HCT116 (cell line): ENCODE data around the gene C15orf40. TPM values are rescaled to one million over a fixed set of nuclear protein-coding genes. Genes with fewer than 3 reads are reported as not detected.

ENCODE experiments used
- ATAC-seq: fragments of 200-7000 bp; cut with Tn5 transposase; 2 replicates; pipeline ENCODE4 v1.9.1; 2020; ENCODE audit warnings: mild to moderate bottlenecking, moderate library complexity
- BruUV-seq: library from RNA; stranded (reverse); fragments of 400-500 nt; replicated peaks from 2 replicates; lab custom pipeline; 2021; lab: Mats Ljungman, UMichigan
- CTCF ChIA-PET: fragments of 300-600 bp; sonication (Branson Sonifier 250); formaldehyde crosslinking; loops from one replicate; lab custom pipeline; 2021; ENCODE audit warnings: antibody characterized with exemption; lab: Charles Lee
- POLR2A ChIA-PET: fragments of 300-600, 350-600 bp; sonication (Branson Sonifier 250); formaldehyde crosslinking; loops from one replicate; lab custom pipeline; 2021; ENCODE audit warnings: antibody characterized with exemption; lab: Charles Lee
- RAD21 ChIA-PET, 2 experiments: fragments of 300-600 bp; sonication (Branson Sonifier 250); formaldehyde crosslinking; loops; one replicate each; lab custom pipeline; 2023; ENCODE audit warnings: low total read pairs in 2 of 2; ENCODE audit not compliant: uncharacterized antibody in 2 of 2, unreplicated experiment in 2 of 2, low non-redundant PET in 1 of 2; lab: Charles Lee
- DNase-seq: peaks from one replicate; pipeline ENCODE4 v3.0.0-alpha.2; 2010; ENCODE audit warnings: low read depth, low spot score
- H2AFZ ChIP-seq: fragments of 200-600 bp; shearing (Covaris generic), sonication (generic); 2 replicates; pipeline ENCODE4 v1.6.1; 2017; ENCODE audit warnings: low read depth, mixed run types, mixed read lengths, antibody characterized with exemption, low read length; ENCODE audit not compliant: poor library complexity, severe bottlenecking
- H3K27ac ChIP-seq: 2 replicates; pipeline ENCODE4 v1.5.1; 2012; ENCODE audit warnings: low read depth, low read length
- H3K27me3 ChIP-seq: fragments of 200-600 bp; sonication (generic); 2 replicates; pipeline ENCODE4 v1.6.1; 2016; ENCODE audit warnings: mixed run types, low read length, mixed read lengths; ENCODE audit not compliant: insufficient read depth
- H3K36me3 ChIP-seq, 2 experiments: fragments of 200-500 bp in 1 of 2; fragments of 200-600 bp in 1 of 2; sonication (Bioruptor generic) in 1 of 2; sonication (generic) in 1 of 2; 2 replicates each; pipeline versions ENCODE4 v1.5.1 to v1.6.1; 2014 to 2016; ENCODE audit warnings: low read length in 2 of 2, inconsistent platforms in 1 of 2, mixed read lengths in 1 of 2, mixed run types in 1 of 2; ENCODE audit not compliant: insufficient read depth in 2 of 2, control insufficient read depth in 1 of 2
- H3K4me1 ChIP-seq, 2 experiments: fragments of 200-600 bp in 1 of 2; sonication (generic) in 1 of 2; 2 replicates each; pipeline versions ENCODE4 v1.5.1 to v1.6.1; 2012 to 2017; ENCODE audit warnings: low read length in 2 of 2, inconsistent platforms in 1 of 2, mild to moderate bottlenecking in 1 of 2, mixed read lengths in 1 of 2, mixed run types in 1 of 2, moderate library complexity in 1 of 2; ENCODE audit not compliant: insufficient read depth in 2 of 2, control insufficient read depth in 1 of 2
- H3K4me2 ChIP-seq: fragments of 200-600 bp; sonication (generic); 2 replicates; pipeline ENCODE4 v1.6.1; 2017; ENCODE audit warnings: mixed run types, low read length, mixed read lengths
- H3K4me3 ChIP-seq, 2 experiments: fragments of 200-600 bp in 1 of 2; sonication (generic) in 1 of 2; replicated peaks in 1 of 2; 2 replicates each; pipeline ENCODE4 v1.5.1; 2011 to 2016; ENCODE audit warnings: low read length in 2 of 2, control low read depth in 1 of 2, low read depth in 1 of 2, mild to moderate bottlenecking in 1 of 2, mixed read lengths in 1 of 2, mixed run types in 1 of 2
- H3K79me2 ChIP-seq: fragments of 200-600 bp; sonication (generic); 2 replicates; pipeline ENCODE4 v1.6.1; 2017; ENCODE audit warnings: mild to moderate bottlenecking, mixed run types, low read length, moderate library complexity, mixed read lengths; ENCODE audit not compliant: insufficient read depth
- H3K9ac ChIP-seq: fragments of 200-600 bp; sonication (generic); 2 replicates; pipeline ENCODE4 v1.6.1; 2016; ENCODE audit warnings: low read length, mixed read lengths
- H3K9me2 ChIP-seq: fragments of 200-600 bp; sonication (generic), shearing (Covaris generic); 2 replicates; pipeline ENCODE4 v1.6.1; 2017; ENCODE audit warnings: mixed run types, mild to moderate bottlenecking, moderate library complexity; ENCODE audit not compliant: insufficient read depth
- H3K9me3 ChIP-seq, 2 experiments: fragments of 200-500 bp in 1 of 2; fragments of 200-600 bp in 1 of 2; sonication (Bioruptor generic) in 1 of 2; sonication (generic) in 1 of 2; 2 replicates each; pipeline ENCODE4 v1.6.1; 2014 to 2017; ENCODE audit warnings: low read length in 2 of 2, mixed read lengths in 2 of 2, inconsistent platforms in 1 of 2, low read depth in 1 of 2, mild to moderate bottlenecking in 1 of 2, mixed run types in 1 of 2, moderate library complexity in 1 of 2; ENCODE audit not compliant: control insufficient read depth in 1 of 2, insufficient read depth in 1 of 2
- H4K20me1 ChIP-seq: fragments of 200-600 bp; sonication (generic), shearing (Covaris generic); 2 replicates; pipeline ENCODE4 v1.6.1; 2017; ENCODE audit warnings: mixed run types, mild to moderate bottlenecking, moderate library complexity; ENCODE audit not compliant: insufficient read depth
- ATF3 ChIP-seq: IDR thresholded peaks from 2 replicates; pipeline ENCODE4 v1.6.1; 2012
- CBX3 ChIP-seq: IDR thresholded peaks from 2 replicates; pipeline ENCODE4 v1.6.1; 2012; ENCODE audit warnings: low read depth
- CEBPB ChIP-seq: IDR thresholded peaks from 2 replicates; pipeline ENCODE4 v1.6.1; 2012; ENCODE audit warnings: low read depth
- EGR1 ChIP-seq: IDR thresholded peaks from 2 replicates; pipeline ENCODE4 v1.6.1; 2012; ENCODE audit warnings: low read depth
- ELF1 ChIP-seq: IDR thresholded peaks from 2 replicates; pipeline ENCODE4 v1.6.1; 2012; ENCODE audit warnings: low read depth, borderline replicate concordance
- EZH2 ChIP-seq: fragments of 200-600 bp; sonication (generic); IDR thresholded peaks from 2 replicates; pipeline ENCODE4 v1.6.1; 2017; ENCODE audit warnings: antibody characterized with exemption, mixed run types
- EZH2phosphoT487 ChIP-seq: fragments of 200-600 bp; IDR thresholded peaks from 2 replicates; pipeline ENCODE4 v1.6.1; 2018; ENCODE audit warnings: antibody characterized with exemption, borderline replicate concordance
- FOSL1 ChIP-seq: IDR thresholded peaks from 2 replicates; pipeline ENCODE4 v1.6.1; 2012; ENCODE audit warnings: low read depth
- JUND ChIP-seq: IDR thresholded peaks from 2 replicates; pipeline ENCODE4 v1.6.1; 2012
- POLR2A ChIP-seq: IDR thresholded peaks from 2 replicates; pipeline ENCODE4 v1.7.0; 2011; ENCODE audit warnings: borderline replicate concordance; ENCODE audit not compliant: insufficient read depth, insufficient read length; ENCODE audit errors: extremely low read depth
- POLR2AphosphoS5 ChIP-seq: IDR thresholded peaks from 2 replicates; pipeline ENCODE4 v1.6.1; 2011; ENCODE audit warnings: mild to moderate bottlenecking, low read depth, low read length, moderate library complexity
- RAD21 ChIP-seq: IDR thresholded peaks from 2 replicates; pipeline ENCODE4 v1.6.1; 2012; ENCODE audit warnings: low read depth, mild to moderate bottlenecking
- REST ChIP-seq: IDR thresholded peaks from 2 replicates; pipeline ENCODE4 v1.6.1; 2012; ENCODE audit warnings: low read depth
- SP1 ChIP-seq: IDR thresholded peaks from 2 replicates; pipeline ENCODE4 v1.6.1; 2012; ENCODE audit warnings: low read depth
- SRF ChIP-seq: IDR thresholded peaks from 2 replicates; pipeline ENCODE4 v1.6.1; 2012; ENCODE audit warnings: low read depth
- TCF7L2 ChIP-seq: IDR thresholded peaks from 2 replicates; pipeline ENCODE4 v1.7.0; 2011; ENCODE audit warnings: borderline replicate concordance, inconsistent platforms; ENCODE audit not compliant: insufficient read depth, insufficient read length; ENCODE audit errors: extremely low read depth
- YY1 ChIP-seq: IDR thresholded peaks from 2 replicates; pipeline ENCODE4 v1.6.1; 2011; ENCODE audit warnings: low read length, low read depth, moderate library complexity, mild to moderate bottlenecking; ENCODE audit not compliant: insufficient replicate concordance; ENCODE audit errors: extremely low read depth
- ZFX ChIP-seq: fragments of 450-650 bp; IDR thresholded peaks from 2 replicates; pipeline ENCODE4 v1.6.1; 2017
- ZNF274 ChIP-seq: fragments of 200-500 bp; sonication (Bioruptor generic); IDR thresholded peaks from 2 replicates; pipeline ENCODE4 v1.6.1; 2014; ENCODE audit warnings: mild to moderate bottlenecking, low read depth, low read length, inconsistent platforms
- intact Hi-C: fragments of 100-400 bp; cut with micrococcal nuclease; formaldehyde crosslinking; loops from 2 replicates; pipeline ENCODE4 v1.10.0; 2022
- total RNA-seq: library from RNA; stranded (reverse); gene quantifications from one replicate; pipeline ENCODE4 v1.2.1, GENCODE V29; 2021; ENCODE audit not compliant: unreplicated experiment
- TF ChIP-seq, protein P1 (sequence below): IDR thresholded peaks from 2 replicates; pipeline ENCODE4 v1.6.1; 2012

C15orf40 gene
- total RNA-seq, 1 experiment from 2014 or later, result 26.0 TPM

- ChIA-PET POLR2A (no interaction called here), CTCF (no interaction called here), RAD21 (interaction anchor here in 1 of 2 experiments (0.7 kb wide), 1 partner anchor 18 kb away, joined by 5 read pairs; no protein-coding TSS in a partner anchor)
- Histone ChIP-seq H4K20me1 (no peaks in the 10 kb centered on the region), H3K4me3 (no peak overlapping the region), H3K9ac (no peak overlapping the region), H2AFZ (no peak overlapping the region), H3K4me1 (no peaks in the 10 kb centered on the region), H3K79me2 (no peaks in the 10 kb centered on the region), H3K9me2 (no peaks in the 10 kb centered on the region), H3K27ac (no peak overlapping the region), H3K4me2 (no peak overlapping the region), H3K36me3 (no peaks in the 10 kb centered on the region), H3K9me3 (no peaks in the 10 kb centered on the region), H3K27me3 (no peaks in the 10 kb centered on the region)
- ATAC-seq (no peak), DNase-seq (no peak)
- intact Hi-C loops, result no loop called here
- TF ChIP-seq ATF3 (no peak), TCF7L2 (no peak), EZH2phosphoT487 (no peak), ELF1 (no peak), POLR2A (no peak), EGR1 (no peak), YY1 (no peak), RAD21 (no peak), EZH2 (no peak), SRF (no peak), CEBPB (no peak), ZFX (no peak), ZNF274 (no peak), REST (no peak), FOSL1 (no peak), POLR2AphosphoS5 (no peak), CBX3 (no peak), SP1 (no peak), JUND (no peak)
- TF ChIP-seq, protein P1, sequence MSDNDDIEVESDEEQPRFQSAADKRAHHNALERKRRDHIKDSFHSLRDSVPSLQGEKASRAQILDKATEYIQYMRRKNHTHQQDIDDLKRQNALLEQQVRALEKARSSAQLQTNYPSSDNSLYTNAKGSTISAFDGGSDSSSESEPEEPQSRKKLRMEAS, result no peak
- no TSS peak for BruUV-seq
Observed at GRCh38 chr15:82977076-82977475, 34.4 kb downstream of the C15orf40 start.
